ENCODE results near the gene TRIM41.
"Not testable (repeated sequence)": the region's sequence is repeated elsewhere in the genome, so short reads cannot be mapped to it uniquely, and the experiment has no call there.

The TRIM41 gene

GRCh38 chr5:181223058-181223728, at the start of gene TRIM41:
TRIM41 (plus strand) TSS chr5:181223281; CDS start chr5:181224000, 719 bp downstream.
- no peak for DNase-seq

GRCh38 chr5:181173420-181174342, 49.4 kb upstream of the TRIM41 start:
- DNase-seq: no peak

DNA sequence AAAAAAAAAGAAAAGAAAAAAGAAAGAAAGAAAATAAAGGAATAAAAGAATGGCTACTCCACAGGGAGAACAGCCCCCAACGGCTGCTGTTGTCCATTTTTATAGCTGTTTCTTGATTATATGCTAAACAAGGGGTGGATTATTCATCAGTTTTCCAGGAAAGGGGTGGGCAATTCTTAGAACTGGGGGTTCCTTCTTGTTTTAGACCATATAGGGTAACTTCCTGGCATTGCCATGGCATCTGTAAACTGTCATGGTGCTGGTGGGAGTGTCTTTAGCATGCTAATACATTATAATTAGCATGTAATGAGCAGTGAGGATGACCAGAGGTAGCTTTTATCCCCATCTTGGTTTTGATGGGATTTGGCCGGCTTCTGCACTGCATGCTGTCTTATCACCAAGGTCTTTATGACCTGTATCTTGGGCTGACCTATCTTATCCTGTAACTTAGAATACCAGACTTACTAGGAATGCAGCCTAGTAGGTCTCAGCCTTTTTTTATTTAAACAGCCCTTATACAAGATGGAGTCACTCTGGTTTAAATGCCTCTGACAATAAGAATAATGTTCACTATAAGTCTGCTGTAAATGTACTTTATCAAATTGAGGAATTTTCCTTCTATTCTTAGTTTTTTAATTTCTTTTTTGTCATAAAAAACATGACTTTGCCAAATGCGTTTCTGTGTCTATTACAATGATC, 46.7 kb upstream of the TRIM41 start:
- DNase-seq: no peak

- DNase-seq: not testable (repeated sequence)
These were observed 45.5 kb upstream of the TRIM41 start for GRCh38 chr5:181177559-181177958.

GRCh38 chr5:181181650-181182565, 41.2 kb upstream of the TRIM41 start:
- DNase-seq: no peak

GRCh38 chr5:181182651-181183050, 40.4 kb upstream of the TRIM41 start:
- no peak for DNase-seq

- DNase-seq: no peak
These were observed 38.2 kb upstream of the TRIM41 start for GRCh38 chr5:181184845-181185216.

DNA sequence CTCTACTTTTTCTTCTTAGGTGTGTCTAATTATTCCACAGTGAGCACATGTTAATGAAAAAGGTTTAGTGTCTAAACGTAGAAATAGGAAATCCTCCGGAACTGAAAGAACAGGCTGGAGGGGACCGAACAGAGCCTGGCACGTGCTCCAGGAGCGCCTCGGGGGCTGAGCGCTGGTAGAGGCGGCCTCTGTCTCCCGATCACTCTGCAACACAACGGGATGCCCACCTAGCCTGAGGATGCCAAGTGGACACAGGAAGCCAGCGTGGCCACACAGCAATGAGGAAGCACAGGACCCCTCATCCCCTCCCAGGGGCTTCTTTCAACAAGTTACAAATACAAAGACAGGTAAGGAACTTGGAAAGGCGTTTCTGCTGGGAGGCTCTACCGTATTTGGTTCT, 37.5 kb upstream of the TRIM41 start:
- no peak for DNase-seq

DNA sequence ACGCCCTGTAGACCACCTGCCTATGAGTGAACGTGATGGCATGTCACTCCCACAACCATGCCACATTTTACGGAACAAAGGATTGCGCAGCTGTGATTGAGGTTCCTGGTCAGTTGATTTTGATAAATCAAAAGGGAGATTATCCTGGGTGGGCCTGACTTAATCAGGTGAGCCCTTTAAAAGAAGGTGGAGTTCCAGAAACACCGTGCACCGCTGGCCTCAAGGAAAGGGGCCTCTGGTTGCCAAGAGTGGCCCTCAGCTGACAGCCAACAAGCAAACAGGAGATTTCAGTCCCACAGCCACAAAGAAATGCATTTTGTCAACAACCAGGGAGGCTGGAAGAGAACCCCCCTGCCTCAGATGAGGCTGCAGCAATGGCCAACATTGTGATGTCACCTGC, 37.1 kb upstream of the TRIM41 start:
- DNase-seq: no peak

DNA sequence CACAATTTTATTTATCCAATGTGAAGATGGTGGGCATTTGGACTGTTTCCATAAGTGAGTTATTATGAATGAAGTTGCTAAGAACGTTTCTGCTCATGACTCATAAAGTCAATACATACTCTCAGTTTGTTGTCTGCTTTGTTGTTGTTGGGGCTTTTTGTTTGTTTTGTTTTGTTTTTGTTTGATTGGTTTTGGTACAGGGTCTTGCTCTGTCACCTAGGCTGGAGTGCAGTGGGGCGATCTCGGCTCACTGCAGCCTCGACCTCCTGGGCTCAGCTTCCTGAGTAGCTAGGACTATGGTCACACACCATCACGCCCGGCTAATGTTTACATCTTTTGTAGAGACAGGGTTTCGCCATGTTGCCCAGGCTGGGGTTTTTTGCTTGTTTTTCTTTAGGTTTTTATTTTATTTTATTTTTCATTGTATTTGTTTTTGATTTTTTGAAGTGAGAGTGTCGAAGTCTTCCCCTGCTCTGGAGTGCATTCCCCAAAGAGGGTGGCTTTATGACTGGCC, 36.0 kb upstream of the TRIM41 start:
- no peak for DNase-seq

- DNase-seq: no peak
These were observed 35.4 kb upstream of the TRIM41 start for GRCh38 chr5:181187500-181188213.

- DNase-seq: no peak
These were observed 34.2 kb upstream of the TRIM41 start for GRCh38 chr5:181188700-181189362.

- no peak for DNase-seq
These were observed 33.6 kb upstream of the TRIM41 start for GRCh38 chr5:181189363-181189961.

- DNase-seq: no peak
These were observed 32.9 kb upstream of the TRIM41 start for GRCh38 chr5:181189962-181190710.

DNA sequence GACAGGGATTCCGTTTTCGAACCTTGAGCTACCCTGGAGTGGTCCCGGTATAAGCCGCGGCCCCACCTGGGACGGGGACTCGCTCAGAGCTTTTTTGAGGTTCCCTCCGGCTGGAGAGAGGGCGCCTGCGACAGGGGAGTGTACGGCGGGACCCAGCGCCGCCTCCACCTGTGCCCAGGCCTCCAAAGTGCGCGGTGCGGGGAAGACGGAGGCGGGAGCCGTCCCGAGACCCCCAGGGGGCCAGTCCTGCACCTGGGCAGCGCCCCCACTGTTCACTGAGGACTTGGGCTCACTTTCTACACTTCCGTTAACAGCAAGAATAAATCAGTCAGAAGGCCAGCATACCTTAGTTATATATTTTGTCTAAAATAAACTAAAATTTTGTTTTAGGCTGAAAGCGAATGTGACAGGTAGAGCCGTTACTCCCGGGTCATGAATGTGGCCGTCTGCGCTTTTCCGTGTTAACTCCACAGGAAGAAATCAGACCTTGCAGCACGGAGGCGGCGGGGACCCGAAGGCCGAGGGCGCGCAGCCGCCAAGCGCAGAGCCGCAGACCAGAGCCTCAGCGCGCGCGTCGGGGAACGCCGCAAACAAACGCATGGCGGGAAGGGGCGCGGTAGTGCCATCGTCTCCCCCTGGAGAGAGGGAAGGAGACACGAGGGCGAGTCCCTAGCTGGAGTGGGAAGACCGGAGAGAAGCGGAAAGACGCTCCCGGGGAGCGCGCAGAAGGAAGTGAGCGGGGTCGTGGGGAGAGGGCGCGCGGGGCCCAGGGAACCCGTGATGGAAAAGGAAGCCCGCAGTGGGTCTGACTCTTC, 32.2 kb upstream of the TRIM41 start:
- DNase-seq: no peak

DNA sequence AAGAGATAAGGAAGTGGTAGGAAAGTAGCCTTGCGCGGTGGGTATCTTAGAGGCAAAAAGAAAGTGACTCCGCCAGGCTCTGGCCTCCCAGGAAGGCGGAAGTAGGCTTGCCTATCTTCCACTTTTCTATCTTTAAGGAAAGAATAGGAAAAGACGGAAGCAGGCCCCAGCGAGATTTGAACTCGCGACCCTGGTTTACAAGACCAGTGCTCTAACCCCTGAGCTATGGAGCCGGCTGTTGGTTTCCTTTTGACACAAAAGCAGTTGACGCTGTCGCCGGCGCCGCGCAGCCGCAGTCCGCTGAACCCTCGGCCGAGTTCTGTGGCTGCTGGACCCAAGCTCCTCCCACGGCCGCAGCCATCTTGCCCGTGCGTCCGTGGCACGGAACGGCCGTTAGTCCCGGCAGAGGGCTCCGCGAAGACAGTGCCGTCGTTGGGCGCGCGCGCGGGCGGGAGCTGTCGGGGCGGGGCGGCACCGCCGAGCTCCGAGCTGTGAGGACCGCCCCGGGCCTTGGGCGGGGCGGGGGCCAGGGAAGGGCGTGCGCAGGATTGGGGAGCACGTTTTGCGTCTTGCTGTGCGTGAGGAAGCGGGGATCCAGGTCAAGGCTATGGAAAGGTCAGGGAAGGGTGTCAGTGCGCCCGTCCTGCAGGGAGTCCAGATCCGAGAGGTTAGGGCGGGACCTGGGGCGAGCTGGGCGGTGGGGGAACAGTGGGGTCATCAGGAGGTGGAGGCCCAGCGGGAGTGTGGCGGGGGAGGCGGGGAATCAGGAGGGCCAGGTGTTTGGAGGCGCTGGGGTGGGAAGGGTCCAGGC, 31.4 kb upstream of the TRIM41 start:
- DNase-seq: no peak

Measured in anterior cingulate cortex (tissue), 58 donors.